HG03565 (cell line): ENCODE measurements around the gene COL1A2.

Experiments used
- ATAC-seq: cut with Tn5 transposase; IDR thresholded peaks from one replicate; pipeline ENCODE4 v1.9.1; 2021; ENCODE audit warnings: mild to moderate bottlenecking, moderate library complexity; ENCODE audit not compliant: unreplicated experiment

COL1A2 gene

DNA sequence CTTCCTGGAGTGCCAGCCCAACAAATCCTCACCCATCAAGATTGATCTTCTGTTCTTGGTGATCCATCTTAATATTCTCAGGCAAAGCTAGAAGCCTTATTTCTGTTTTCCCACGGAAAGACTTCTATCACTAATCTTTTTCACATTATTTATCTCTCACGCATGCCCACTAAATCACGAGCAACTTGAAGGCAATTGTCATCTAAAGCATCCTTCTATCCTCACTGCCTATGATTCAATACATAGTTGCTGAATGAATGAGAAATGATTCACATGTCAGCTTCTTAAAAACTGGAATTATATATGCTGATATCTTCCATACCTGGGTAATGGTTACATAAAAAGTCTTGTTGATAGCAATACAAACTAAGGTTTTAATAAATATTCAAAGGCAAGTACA, 12.6 kb upstream of the COL1A2 start:
- no peak for ATAC-seq

DNA sequence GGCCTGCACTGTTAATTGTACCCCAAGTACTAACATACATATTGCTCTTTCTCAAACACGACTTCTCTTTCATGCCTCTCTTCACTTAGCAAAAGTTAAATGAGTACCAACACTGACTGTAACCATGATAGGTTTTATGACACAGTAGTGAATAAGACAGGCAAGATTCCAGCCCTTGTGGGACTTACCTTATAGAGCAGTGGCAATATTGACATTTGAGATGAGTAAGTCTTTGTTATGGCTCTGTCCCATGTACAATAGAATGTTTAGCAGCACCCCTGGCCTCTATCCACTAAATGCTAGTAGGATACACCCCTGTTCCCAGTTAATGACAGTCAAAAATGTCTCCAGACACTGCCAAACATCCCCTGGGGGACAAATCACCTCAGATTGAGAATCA, 11.9 kb upstream of the COL1A2 start:
- ATAC-seq, result no peak

DNA sequence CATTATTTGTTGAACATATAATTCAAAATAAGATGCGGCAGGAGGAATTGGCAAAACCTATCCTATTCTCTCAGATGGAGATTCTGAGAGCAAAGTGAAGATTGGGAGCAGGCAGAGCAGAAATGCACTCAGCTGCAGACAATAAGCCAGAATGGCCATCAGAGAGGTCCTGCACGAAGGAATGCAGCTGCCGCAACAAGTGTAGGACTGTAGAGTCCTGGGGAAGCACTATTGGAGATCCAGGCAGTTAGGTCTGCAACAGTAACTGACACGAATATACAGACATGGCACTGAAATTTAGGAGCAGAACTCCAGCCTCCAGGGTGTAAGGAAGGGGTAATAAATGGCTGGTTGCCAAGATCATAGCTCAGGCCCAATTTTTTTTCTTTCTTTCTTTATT, 10.4 kb upstream of the COL1A2 start:
- ATAC-seq, result no peak

DNA sequence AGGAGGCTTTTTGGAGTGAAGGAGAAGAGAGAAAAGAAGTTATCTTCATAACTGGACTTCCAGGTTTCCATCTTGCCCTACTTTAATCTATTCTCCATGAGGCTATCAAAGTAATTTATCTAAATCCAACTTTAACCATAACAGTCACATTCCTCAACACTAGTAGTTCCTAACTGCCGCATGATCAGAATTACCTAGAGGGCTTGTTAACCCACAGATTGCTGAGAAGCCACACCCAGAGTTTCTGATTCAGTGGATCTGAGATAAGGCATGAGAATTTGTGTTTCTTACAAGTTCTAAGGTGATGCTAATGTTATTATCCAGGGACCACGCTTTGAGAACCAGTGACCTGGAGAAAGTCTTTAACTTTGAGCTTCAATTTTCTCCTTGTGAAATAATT, 8.3 kb upstream of the COL1A2 start:
- ATAC-seq, result no peak

DNA sequence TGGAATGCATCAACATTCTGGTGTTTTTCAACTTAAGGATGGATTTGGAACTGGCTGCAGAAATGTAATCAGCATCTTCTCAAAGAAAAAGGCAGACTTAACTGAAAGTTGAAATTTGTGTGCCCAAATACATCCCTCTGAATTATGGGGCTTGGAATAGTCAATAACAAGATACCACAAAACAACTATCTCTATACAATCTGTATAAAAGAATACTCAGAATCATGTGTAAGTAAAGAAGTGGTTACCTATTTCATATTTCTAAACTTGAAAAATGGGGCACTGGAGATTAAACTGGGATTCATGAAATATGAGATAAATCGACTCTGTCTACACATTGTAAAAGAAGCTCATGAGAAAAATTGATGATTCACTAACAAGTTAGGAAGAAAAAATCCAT, 6.2 kb upstream of the COL1A2 start:
- no peak for ATAC-seq

DNA sequence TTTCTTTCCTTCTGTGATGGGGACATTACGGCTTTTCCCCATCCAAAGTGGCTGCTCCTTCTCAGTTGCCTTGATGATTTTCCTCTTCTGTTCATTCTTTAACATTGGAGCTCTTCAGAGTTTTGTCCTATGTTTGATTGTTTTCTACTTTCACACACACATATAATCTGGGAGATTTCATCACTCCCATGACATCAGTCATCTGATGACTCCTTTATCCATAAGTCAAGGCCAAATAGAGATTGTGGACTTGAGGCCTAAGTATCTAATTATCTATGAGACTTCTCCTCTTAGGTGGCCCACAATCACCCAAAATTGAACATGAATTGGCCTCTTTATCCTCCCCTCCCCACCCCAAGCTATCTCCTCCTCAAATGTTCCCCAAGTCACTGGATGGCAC, 5.3 kb upstream of the COL1A2 start:
- no peak for ATAC-seq

DNA sequence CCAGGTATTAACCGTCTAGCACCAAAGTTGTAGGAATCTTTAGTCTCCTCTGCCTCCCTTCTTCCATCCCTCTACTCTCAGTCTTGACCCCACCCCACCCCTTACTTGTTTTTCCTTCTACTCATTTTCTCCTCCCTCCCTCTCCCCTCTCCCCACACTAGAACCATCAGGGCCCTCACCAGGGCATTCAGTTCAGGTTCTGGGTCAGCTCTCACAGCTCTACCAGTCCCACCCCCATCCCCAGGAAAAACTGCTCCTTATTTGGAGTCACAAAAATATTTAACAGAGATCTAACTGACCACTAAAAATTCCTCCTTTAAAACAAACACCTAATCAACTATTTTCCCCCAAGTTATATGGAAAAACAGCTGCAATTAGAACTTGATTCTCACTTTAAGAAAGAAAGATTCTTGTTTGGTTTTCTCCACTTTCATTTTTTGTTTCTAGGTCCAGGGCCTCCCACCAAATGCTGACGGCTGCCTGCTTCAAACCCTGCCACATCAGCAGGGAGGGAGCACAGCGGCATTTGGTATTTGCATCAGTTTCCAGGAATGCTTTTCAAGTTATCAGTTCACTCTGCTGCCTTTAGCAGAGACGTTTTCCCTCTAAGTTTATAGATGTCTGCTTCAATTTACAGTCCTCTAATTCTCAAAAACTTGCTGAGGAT, 2.8 kb upstream of the COL1A2 start:
- no peak for ATAC-seq

DNA sequence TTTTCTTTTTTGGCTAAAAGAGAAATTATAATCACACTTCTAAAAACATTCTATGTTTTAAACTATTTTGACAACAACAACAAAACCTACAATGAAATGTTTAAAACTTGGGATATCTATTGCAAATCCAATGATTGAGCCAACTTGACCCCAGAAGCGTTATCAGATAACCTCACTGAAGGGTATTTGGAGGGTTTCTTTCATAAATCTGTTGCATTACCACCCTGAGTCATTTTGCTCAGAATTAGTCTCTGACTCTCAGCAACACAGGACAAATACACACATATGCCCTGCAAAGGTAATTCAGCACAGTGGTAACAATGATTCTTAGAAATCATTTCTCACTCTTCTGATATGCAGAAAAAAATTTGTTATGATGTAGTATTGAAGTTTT, 2.3 kb upstream of the COL1A2 start:
- no peak for ATAC-seq

DNA sequence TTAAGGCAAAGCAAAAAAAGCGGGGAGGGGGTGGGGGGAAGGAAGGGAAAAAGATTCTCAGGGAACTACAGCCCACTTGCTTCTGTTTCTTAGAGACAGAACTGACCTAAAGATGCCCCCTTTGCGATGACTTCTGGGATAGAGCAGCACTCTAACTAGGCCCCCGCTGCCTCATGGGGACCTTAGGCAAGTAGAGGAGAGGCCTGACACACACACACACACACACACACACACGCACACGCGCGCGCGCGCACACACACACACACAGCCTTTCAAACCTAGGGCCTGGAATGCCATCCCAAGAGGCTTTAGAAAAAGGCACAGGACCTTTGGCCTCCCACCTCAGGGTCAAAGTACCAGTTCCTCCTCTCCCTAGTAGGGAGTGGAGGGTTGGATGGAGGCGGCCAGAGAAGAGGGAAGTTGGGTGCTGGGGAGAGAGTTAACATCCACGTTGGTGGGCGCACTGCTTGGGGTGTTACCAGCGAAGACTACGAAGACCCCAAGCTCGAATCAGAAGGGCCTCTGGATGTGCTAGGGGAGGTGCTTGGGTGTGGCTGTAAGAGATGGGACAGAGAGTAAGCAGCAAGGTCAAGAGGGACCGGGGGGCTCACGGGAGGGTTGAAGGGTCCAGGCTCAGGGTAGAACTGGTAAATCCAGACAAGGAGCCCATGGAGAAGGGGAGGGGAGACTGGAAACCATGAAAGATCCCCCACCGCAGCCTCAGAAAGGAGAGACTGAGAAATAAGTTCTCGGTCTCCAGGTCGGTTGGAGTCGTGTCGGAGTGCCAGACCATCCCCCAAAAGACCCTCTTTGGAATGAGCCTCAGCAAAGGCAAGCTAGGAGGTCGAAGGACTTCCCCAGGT, 1.2 kb upstream of the COL1A2 start:
- no peak for ATAC-seq

DNA sequence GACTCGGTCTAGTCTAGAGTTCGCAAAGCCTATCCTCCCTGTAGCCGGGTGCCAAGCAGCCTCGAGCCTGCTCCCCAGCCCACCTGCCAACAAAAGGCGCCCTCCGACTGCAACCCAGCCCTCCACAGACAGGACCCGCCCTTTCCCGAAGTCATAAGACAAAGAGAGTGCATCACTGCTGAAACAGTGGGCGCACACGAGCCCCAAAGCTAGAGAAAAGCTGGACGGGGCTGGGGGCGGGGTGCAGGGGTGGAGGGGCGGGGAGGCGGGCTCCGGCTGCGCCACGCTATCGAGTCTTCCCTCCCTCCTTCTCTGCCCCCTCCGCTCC, 622 bp upstream of the COL1A2 start:
- no peak for ATAC-seq

DNA sequence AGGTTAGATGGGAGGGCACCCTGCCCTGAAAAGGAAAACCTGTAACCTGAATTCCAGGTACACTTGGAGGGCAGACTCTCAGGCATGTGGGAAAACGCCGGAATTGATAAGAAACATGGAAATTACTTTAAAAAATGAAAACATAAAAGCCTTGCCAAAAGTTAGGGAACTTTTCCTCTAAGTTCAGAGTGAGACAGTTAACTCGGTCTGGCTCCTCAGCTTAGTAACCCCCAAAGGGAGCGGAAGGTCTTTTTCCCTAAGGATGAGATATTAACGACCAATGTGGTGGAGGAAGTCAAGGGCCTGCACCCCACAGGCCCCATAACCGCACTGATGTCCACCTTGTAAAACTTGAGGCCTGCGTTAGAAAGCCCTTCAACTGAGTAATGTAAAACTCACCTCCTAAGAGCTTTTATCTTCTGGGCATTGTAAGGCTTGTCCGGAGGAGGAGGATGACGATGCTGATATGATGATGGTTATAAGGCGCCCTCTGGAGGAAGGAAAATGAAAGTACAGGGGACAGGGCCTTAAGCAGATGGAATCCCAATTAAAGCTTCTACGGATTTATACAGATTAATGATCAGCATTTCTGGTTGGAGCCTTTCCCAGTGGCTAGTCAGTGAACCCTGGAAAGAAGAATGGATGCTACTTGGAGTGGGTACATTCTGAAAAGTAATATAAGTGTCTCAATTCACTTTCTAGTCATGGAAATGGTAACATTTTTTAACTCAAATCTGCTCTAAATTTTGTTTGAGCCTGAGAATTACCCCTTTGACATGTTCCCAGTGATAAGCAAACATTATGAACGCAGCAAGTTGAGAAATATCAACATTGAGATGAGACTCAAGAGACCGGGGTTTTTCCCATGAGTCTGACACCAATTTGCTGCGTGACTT, 694 bp downstream of the COL1A2 start:
- peak; percentile 93 for ATAC-seq

DNA sequence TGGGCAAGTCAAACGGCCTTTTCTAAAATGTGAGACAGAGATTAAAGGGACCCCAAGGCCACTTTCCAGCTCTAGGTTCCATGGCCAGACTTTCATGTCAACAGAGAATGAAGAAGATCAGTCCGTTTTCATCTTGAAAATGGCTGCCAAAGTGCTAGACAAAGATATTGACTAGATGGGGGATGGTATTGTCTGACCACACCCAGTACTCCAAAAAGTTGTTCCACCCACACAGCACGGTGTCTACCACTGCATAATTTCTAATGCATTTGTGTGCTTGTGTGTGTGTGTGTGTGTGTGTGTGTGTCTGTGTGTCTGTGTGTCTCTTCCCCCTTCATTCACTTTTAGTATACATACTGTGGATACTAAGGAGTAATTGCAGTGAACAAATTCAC, 1.3 kb downstream of the COL1A2 start:
- no peak for ATAC-seq

DNA sequence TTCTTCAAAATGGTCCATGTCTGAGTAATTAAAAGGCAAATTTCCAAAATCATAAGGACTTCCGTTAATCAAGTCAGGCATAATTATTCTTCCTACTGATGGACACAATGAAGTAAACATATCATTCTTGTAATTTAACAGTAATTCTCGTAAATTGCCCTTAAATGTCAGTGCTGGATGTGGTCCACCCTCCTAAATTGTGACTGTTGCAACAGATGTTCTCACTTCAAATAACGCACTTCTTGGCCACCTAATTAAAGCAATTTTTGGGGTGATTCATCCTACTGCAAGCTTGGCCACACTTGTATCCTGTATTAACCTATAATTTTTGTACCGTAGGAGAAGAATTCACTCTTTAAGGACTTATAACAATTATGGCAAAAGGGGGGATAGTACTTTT, 1.9 kb downstream of the COL1A2 start:
- no peak for ATAC-seq

DNA sequence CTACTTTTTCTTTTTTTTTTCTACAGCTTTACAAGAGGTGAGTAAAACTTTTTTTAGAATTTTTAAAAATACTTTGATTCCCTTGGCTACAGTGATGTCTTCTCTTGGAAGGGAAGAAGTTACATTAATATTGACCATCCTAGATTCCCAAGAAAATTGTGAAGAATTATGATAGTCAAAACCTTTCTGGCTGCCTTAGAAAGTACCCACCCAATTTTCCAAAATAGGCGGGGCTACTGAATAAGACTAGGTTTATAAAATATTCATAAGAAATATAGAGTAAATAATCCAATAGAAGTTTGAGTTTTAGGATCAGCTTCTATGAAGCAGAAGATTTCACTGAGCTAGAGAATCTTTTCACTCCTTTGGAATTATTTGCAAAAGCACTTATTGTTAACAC, 3.0 kb downstream of the COL1A2 start:
- no peak for ATAC-seq

DNA sequence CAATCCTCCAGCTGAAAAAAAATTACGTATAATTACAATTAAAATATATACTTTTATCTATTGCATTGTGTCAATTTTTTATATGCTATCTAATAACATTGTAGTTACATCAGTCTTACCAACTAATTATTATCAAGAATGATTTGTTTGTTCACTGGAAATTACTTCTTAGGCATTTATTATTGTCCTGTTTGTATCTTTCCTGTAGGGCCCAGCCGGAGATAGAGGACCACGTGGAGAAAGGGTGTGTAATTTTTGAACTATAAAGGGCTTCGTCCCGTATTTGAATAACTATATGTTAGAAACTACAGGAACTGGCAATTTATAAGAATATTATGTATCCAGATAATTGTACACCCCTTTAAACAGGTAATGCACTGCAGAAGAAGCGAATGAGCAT, 4.1 kb downstream of the COL1A2 start:
- ATAC-seq, result no peak

DNA sequence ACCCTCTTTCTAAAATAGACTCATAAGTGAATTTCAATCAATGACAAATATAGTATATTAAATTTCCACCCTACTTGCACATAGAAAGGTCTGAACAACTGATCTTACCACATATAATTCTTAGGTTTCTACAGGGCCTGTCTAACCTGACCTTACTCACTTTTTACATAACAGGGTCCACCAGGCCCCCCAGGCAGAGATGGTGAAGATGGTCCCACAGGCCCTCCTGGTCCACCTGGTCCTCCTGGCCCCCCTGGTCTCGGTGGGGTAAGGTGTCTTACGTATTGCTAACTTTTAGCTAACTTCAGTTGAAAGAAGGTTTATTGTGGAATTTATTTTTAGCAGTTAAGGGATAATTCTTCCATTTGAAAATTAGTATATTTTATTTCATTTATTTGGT, 5.3 kb downstream of the COL1A2 start:
- no peak for ATAC-seq

DNA sequence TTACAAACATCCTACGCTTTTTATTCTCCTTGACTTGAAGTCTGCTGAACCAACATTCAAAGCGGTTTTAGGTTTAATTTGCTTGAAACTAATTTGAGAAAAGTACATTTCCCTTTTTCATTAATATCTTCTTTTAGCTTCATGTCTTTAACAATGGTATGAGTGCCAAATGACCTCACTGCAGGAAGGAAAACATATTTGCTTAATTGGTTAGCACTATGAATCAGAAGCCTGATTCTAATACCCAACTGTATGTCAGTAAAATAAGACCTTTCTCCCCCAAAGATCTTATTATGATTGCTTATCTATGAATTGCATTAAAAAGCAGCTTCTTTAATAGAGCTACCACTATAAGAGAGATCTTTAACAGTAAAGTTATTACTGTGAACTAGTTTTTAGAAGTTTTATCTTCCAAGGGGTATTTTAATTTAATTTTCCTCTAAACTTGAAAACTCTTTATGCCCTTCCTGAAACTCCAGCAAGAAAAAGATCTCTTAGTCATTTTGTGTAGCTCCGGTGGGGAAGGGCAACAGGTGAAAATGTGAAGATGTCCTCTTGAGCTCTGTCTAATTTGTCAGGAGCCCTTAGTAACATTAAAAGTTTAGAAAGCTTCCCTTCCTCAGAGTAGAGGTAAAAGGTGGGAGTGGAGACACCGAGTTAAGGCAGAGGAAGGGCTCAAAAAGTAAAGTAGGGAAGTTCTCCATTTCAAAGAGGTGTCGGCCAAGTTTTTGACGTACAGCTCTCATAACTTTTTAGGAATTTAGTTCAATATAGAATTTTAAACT, 6.1 kb downstream of the COL1A2 start:
- no peak for ATAC-seq

DNA sequence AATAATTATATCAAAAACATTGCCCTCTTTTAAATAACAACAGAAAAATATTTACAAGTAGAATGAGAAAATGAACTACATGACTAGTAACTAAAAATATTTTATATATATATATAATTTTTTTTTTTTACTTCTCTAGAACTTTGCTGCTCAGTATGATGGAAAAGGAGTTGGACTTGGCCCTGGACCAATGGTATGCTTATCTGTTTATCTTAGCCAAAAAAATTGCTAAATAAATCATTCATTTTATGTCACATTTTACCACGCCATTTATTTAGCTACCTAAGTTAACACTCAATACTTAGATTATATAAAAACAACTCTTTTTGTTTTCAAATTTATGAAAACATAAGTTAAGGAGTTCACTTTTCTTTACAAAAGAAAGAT, 6.7 kb downstream of the COL1A2 start:
- no peak for ATAC-seq

DNA sequence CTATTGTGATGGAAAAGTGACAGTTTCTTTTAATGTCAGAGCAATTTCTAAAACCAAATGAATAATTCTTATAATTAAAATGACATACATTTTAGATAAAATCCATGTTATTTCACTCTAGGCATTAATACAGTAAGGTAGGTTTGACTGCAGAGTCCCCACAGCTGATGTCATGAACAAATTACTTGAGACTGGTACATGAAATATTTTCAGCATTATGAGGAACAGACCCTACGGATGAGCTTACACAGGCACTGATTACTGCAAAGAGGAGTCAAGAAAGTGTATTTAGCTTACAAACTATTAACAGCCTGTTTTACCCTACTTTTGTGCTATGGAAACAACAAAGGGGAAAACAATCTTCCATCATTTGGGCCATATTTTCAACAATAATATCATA, 8.9 kb downstream of the COL1A2 start:
- no peak for ATAC-seq

DNA sequence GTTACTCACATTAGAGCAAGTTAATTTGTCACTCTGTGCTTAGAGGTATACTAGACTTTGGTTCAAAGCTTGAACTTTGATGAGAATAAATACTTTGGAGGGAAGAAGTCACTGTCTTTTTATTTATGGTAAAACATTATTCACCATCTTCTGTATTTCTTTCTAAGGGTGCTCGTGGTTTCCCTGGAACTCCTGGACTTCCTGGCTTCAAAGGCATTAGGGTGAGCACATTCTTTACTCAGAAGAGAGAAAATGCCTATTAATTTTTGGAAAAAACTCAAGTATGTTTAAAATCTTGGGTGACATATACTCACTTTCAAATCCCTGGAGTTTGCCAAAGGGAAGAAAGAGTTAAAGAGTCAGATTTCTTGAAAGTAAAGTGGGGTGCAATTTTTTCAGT, 10.8 kb downstream of the COL1A2 start:
- ATAC-seq, result no peak

DNA sequence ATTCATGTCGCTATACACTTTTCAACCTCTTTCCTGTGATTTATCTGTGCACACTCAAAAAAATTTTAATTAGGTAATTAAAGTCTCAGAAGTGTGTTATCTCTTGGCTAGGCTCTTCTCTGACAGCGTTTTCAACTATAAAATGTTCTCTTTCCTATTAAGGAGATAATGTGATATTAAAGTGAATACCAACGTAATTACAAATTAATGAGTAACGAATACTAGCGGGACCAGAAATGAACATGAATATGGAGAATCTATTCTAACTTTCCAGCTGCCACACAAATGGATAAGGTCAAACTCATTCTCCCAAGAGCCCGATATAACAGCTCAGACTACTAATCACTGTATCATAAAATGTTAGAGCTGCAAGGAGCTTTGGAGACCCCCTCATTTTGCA, 12.0 kb downstream of the COL1A2 start:
- no peak for ATAC-seq
